PFSK-1 (cell line): ENCODE results near the gene CPSF4L.

ENCODE experiments used
- POLR2AphosphoS5 ChIP-seq: IDR thresholded peaks from 2 replicates; pipeline ENCODE4 v1.6.1; 2012; ENCODE audit warnings: low read depth, mild to moderate bottlenecking, control low read depth, low read length, moderate library complexity
- TF ChIP-seq, protein P1 (sequence below), 2 experiments: IDR thresholded peaks; 2 replicates each; pipeline versions ENCODE4 v1.6.1 to v1.8.0; 2011 to 2012; ENCODE audit warnings: low read depth in 2 of 2, low read length in 2 of 2, control low read depth in 1 of 2, inconsistent platforms in 1 of 2, mild to moderate bottlenecking in 1 of 2, moderate library complexity in 1 of 2; ENCODE audit not compliant: insufficient read depth in 1 of 2

DNA sequence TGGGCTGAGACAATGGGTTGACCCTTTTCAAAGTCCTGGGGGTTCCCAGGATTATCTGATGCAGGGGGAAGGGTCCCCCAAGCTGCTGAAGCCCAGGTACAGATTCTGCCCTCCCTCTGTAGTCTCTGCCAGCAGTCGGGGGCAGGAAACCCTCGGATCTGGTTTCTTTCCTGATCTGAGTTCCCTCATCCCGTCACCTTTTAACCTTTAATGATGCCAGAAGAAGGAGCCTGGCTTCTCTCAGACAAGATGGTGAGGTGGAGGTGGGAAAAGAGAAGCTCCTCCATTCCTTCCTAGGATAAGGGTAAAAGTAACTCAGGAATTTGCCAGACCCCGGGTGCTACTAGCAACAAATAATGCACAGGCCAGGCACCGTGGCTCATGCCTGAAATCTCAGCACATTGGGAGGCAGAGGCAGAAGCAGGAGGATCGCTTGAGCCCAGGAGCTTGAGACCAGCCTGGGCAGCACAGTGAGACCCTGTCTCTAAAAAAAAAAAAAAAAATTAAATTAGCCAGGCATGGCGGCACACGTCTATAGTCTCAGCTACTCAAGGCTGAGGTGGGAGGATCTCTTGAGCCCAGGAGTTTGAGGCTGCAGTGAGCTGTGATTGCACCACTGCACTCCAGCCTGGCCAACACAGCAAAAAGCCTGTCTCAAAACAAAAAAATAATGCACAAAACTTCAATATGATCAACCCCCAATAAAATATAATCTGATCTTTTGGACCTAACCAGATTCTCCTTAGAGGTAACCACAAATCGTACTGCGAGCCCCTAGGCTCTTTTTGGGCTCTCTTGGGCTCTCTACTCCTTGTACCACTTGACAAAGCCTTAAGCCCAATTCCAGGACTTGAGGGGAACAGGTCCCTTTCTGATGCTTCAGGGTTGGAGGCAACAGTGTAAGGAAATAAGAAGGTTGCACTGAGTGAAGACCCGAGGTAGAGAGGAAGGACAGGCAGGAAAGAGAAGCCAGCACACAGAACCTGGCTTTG lies 44.5 kb upstream of the CPSF4L start:
- no peak for TF ChIP-seq POLR2AphosphoS5
- TF ChIP-seq, protein P1, sequence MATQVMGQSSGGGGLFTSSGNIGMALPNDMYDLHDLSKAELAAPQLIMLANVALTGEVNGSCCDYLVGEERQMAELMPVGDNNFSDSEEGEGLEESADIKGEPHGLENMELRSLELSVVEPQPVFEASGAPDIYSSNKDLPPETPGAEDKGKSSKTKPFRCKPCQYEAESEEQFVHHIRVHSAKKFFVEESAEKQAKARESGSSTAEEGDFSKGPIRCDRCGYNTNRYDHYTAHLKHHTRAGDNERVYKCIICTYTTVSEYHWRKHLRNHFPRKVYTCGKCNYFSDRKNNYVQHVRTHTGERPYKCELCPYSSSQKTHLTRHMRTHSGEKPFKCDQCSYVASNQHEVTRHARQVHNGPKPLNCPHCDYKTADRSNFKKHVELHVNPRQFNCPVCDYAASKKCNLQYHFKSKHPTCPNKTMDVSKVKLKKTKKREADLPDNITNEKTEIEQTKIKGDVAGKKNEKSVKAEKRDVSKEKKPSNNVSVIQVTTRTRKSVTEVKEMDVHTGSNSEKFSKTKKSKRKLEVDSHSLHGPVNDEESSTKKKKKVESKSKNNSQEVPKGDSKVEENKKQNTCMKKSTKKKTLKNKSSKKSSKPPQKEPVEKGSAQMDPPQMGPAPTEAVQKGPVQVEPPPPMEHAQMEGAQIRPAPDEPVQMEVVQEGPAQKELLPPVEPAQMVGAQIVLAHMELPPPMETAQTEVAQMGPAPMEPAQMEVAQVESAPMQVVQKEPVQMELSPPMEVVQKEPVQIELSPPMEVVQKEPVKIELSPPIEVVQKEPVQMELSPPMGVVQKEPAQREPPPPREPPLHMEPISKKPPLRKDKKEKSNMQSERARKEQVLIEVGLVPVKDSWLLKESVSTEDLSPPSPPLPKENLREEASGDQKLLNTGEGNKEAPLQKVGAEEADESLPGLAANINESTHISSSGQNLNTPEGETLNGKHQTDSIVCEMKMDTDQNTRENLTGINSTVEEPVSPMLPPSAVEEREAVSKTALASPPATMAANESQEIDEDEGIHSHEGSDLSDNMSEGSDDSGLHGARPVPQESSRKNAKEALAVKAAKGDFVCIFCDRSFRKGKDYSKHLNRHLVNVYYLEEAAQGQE (IDR thresholded peaks at IDR 0.05; ENCODE audit: insufficient read depth in 1 of 2, low read depth in 2 of 2, low read length in 2 of 2): no peak
